Urinary bladder (tissue), 4 donors: ENCODE data around the gene CCL21. TPM values are rescaled to one million over a fixed set of nuclear protein-coding genes. Genes with fewer than 3 reads are reported as not detected.

Experiments used
- DNase-seq: peaks from one replicate; pipeline ENCODE4 v3.0.0-alpha.2; 2015; ENCODE audit errors: extremely low spot score
- H3K27ac ChIP-seq: one replicate; pipeline ENCODE4 v1.5.1; 2013; ENCODE audit warnings: low read depth, mild to moderate bottlenecking, moderate library complexity
- H3K36me3 ChIP-seq: one replicate; pipeline ENCODE4 v1.6.1; 2013; ENCODE audit warnings: mild to moderate bottlenecking, moderate library complexity; ENCODE audit not compliant: insufficient read depth
- H3K4me1 ChIP-seq: one replicate; pipeline ENCODE4 v1.6.1; 2013; ENCODE audit warnings: mild to moderate bottlenecking, moderate library complexity; ENCODE audit not compliant: insufficient read depth
- H3K4me3 ChIP-seq: one replicate; pipeline ENCODE4 v1.5.1; 2013; ENCODE audit warnings: low read depth, low read length
- WGBS: extraction: QIAGEN DNeasy Blood & Tissue Kit; methylation state at CpG from one replicate; pipeline ENCODE4 v1.1.7; 2013; 5-methylcytosine and 5-hydroxymethylcytosine counted together
- polyA plus RNA-seq: library from polyadenylated mRNA; stranded (reverse); fragments of 200-250 nt; gene quantifications from one replicate; pipeline ENCODE4 v1.2.3, GENCODE V29; 2013
- total RNA-seq: library from RNA; depleted of rRNA; stranded (reverse); fragments of >200 nt; gene quantifications from one replicate; pipeline ENCODE4 v1.2.3, GENCODE V29; 2014
- donor health status: healthy with polysubstance abuse.
- donor health status: healthy.

CCL21 gene
- total and polyA plus RNA-seq, 2 donors: 35.7 to 60.4 TPM

DNA sequence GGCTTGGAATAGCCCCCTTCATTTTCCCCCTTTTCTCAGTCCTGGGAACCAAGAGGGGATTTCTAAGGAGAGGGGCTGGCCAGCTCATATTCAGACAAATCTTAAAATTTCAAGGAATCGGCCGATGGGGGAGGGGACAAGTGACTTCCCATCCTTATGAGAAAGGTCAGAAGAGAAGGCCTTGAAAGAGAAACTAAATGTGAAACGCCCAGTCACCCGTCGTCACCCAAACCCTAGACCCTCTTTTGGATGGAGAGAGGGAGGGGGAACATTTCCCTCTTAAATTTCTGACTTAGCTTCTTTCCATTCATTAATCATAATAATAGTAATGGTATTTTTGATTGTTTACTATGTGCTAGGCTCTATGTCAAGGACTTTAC, 18.0 kb downstream of the CCL21 start:
- no peak for DNase-seq
- WGBS: 92% methylated on average over 5 of the region's 5 CpGs
- no peak overlapping the region for H3K27ac ChIP-seq
- no peak overlapping the region for H3K4me3 ChIP-seq
- no peaks in the 10 kb centered on the region for H3K4me1 ChIP-seq
- no peaks in the 10 kb centered on the region for H3K36me3 ChIP-seq

DNA sequence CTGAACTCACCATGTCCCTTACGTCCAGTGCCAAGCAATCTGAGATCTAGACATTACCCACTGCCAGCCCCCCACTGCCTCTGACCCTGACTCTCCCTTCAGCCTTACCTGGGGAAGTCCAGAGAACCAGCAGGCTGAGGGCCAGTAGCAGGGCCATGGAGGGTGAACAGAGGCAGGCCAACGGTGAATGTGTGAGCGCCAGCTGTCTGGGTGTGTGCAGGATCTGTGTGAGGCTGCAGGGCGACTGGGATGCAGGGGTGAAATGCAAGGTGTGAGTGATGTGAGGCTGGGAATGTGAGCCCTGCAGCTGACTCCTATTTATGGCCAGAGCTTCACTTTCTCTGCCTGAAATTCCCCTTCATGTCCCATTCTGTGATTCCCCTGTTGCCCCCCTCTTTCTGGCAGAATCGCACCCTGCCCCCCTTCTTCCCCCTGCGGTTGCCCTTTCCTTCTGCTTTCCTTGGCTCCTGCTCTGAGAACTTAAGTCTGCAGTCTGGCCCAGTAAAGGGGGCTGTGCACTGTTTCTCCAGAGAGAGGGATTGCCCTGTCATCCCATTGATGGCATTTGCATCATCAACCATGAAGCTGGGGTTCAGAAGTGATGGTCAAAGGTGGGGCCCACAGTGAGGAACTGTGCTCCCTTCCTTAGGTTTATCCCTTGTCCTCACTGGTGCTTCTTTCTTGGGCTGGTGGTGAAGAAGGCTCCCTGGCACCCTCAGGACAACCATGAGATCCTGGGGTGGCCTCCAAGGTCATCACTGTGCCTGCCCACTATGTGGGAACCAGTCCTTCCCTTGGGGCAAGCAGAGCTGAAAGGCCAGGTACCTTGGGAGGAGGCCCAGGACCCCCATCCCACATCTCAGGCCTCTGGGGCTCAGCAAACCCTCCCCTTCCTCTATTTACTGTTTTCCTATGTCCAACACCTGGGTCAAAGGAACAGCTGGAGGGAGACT, 18.7 kb downstream of the CCL21 start, which contains the start of gene CCL19:
TSS of gene CCL19 (minus strand) at position 294 of the 953 bp plus-strand sequence. CDS start at position 157, 137 bp downstream.
- DNase-seq: no peak
- no peak within 1 kb of the TSS for H3K4me3 ChIP-seq
- WGBS: 57% methylated on average over 6 of the region's 6 CpGs

DNA sequence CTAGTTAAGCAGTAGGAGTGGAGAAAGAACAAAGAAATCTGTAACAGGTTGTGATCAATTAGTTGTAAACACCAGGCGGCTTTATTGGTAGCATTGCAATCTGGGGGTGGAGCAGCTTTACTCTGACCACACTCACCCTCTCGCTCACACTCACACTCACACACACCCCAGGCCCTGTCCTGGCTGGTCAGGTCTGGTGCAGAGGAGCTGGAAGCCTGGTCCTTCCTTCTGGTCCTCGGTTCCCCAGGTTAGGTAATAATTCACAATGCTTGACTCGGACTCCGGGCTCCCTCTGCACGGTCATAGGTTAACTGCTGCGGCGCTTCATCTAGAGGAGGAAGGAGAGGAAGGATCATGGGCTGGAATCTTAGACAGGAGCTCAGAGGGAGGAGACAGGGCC, 20.4 kb downstream of the CCL21 start:
- no peaks in the 10 kb centered on the region for H3K4me1 ChIP-seq

More for the DNA sequence above, 18.7 kb downstream of the CCL21 start, which contains the start of gene CCL19:
- Histone ChIP-seq H3K4me1 (no peaks in the 10 kb centered on the region), H3K27ac (no peak within 1 kb of the TSS), H3K36me3 (no peaks in the 10 kb centered on the region)

DNA sequence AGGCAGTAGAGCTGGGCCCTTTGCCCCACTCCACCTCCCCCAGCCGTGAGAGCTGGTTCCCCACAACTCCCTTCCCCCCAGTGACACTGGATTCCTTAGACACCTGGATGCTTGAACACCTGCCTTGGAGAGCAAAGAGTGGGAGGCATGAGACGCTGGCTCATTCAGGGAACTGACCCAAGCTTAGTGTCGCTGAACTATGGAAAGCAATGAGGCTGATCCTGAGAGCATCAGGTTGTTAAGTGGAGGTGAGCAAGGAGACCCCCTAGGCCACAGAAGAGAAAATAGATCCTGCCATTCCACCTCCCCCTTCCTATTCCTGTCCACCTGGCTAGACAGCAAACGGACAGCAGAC, 20.8 kb downstream of the CCL21 start:
- Histone ChIP-seq H3K36me3 (no peaks in the 10 kb centered on the region), H3K4me1 (no peaks in the 10 kb centered on the region), H3K27ac (no peak overlapping the region), H3K4me3 (no peak overlapping the region)
- no peak for DNase-seq
- 76% methylated on average over 4 of the region's 4 CpGs for WGBS

More for the DNA sequence above, 20.4 kb downstream of the CCL21 start:
- Histone ChIP-seq H3K36me3 (no peaks in the 10 kb centered on the region), H3K4me3 (no peak overlapping the region), H3K27ac (no peak overlapping the region)
- WGBS: 70% methylated on average over 8 of the region's 8 CpGs
- no peak for DNase-seq

DNA sequence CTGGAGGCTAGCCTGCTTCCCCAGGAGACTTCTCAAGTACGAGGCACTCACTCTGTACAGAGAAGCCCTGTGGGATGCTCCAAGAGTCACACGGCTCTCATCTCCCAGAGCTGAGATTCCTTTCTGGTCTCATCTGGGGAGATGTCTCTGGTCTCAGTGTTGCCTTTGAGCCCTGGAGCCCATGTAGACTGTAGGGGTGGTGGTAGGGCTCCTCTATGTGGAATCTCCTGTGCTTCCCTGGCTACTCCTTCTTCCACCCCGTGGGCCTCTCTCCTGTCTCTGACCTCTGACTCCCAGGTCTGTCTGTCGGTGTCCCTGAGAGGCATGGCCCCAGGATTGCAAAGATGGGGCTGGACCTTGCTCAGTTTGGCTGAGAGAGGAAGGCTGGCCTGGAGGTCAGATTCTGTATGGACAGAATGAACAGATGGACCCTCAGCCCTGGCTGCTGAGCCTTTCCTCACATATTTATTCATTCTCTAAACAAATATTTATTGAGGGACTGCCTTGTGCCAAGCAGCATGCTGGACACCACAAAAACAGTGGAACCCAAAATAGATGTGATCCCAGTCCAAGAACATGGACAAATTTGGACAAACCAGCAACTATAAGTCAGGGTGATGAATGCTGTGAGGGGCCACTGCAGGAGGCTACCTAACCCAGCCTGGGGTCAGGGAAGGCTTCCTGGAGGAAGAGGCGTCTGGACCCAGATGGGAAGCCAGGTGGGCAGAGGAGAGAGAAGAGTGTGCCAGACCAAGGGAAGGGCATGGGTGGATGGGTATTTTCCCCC, 21.4 kb downstream of the CCL21 start:
- Histone ChIP-seq H3K27ac (no peak overlapping the region), H3K36me3 (no peaks in the 10 kb centered on the region), H3K4me1 (no peaks in the 10 kb centered on the region), H3K4me3 (no peak overlapping the region)
- WGBS: 61% methylated on average over 5 of the region's 5 CpGs
- DNase-seq: no peak

DNA sequence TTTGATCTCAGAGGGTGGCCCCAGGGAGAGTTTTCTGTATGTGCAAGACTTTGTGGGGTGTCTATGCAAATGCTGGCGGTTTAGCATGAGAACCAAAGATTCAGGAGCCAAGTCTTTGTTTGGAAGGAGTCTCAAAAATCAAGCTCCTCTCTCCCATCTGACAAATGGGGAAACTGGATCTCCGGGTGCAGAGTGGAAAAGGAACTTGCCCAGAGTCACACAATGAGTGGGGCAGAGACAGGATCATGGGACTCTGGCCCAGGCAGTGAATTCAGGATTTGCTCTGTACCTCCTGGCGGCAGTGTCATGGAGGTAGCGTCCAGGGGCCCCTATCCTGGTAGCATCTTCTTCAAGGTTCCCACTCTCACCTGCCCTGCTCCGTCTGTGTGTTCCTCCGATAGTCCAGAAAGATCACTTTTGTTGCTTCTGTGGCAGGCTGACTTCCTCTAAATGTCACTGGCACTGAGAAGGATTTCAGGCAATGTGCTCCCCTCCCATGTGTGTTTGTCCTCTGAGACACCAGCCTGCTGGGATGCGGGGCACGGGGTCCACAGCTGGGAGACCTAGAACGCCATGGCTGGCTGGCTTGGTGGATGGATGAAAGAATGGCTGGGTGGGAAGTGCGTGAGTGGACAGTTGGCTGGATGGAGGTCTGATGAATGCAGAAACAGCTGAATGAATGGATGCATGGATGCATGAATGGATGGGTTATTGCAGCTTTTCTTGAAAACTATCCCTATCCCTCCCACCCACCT, 22.5 kb downstream of the CCL21 start:
- Histone ChIP-seq H3K4me3 (no peak overlapping the region), H3K4me1 (no peaks in the 10 kb centered on the region), H3K27ac (no peak overlapping the region), H3K36me3 (no peaks in the 10 kb centered on the region)
- WGBS: 81% methylated on average over 10 of the region's 10 CpGs
- no peak for DNase-seq

DNA sequence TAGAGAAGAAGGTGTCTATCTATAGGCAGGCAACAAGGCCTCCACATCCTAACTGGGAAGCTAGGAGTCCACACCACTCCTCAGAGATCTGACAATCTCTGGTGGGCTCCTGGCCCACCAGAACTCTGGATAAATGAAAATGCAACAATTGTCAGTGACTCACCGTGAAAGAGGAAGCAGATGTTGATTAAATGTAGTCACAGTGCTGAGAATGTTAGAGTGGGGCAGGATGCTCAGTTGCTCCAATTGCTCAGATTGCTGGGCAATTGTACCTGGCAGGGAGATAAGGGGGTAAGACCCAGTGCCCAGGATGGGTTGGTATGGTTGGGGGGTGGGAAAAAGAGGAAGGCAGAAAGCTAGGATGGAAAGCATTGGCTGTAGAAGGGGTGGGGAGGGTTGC, 23.2 kb downstream of the CCL21 start:
- no peak for DNase-seq
- Histone ChIP-seq H3K36me3 (no peaks in the 10 kb centered on the region), H3K4me3 (no peak overlapping the region), H3K27ac (no peak overlapping the region), H3K4me1 (no peaks in the 10 kb centered on the region)
- 44% methylated on average over 1 of the region's 1 CpG for WGBS

DNA sequence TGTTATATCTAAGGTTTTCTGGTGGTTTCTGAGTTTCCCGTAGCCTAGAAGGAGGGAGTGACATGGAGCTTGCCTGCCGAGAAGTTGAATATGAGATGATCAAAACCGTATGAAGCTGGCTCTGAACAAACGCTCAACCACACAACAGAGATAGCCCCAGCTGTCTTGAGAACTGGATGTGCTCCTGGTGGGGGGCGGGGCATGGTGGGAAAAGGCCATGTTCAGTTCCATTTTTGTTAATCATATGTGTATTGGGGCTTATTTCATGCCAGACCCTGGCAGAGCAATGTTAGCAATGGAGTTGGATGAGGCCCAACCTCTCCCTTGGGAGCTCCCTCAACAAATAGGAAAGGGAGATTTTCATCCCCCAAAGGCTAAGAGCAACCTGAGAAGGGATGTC, 23.7 kb downstream of the CCL21 start:
- 79% methylated on average over 5 of the region's 5 CpGs for WGBS
- H3K27ac ChIP-seq: no peak overlapping the region

DNA sequence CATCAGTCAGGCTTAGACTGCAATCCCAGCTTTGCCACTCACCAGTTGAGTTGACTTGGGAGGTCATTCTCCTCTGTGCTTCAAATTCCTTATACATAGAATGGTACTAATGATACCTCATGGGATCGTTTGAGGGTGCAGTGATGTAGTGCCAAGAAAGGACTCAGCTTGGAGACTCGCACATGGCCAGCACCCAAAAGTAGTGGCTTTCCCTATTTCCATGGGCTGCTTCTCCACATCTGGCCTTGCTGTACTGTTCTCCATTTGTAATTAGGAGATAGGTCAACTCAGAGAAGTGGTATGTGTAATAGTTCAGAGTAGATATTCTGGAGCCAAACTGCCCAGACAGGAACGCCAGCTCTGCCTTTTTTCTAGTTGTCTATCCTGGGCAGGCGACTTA, 24.3 kb downstream of the CCL21 start:
- Histone ChIP-seq H3K27ac (no peak overlapping the region), H3K36me3 (no peaks in the 10 kb centered on the region)
- 72% methylated on average over 4 of the region's 4 CpGs for WGBS

More for the DNA sequence above, 23.7 kb downstream of the CCL21 start:
- no peak for DNase-seq
- Histone ChIP-seq H3K36me3 (no peaks in the 10 kb centered on the region), H3K4me1 (no peaks in the 10 kb centered on the region), H3K4me3 (no peak overlapping the region)

DNA sequence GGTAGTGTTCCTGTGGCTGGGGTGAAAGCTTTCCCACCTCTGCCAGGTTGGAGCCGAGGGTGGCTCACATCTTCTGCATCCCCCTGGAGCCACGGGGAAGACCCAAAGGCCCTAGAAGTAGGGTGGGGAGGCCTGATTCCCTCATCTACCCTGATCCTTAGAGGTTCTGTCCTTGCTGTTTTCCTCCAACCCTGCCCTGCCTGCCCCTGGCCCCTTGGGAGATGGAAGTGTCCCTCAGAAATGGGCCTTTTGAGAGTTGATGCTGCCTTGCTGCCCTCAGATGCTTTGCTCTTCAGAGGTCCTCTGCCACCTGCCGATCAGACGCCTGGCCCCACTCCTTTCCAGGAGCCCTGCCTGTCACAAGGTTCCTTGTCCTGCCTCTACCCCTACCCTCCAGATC, 25.1 kb downstream of the CCL21 start:
- DNase-seq: no peak
- no peaks in the 10 kb centered on the region for H3K4me1 ChIP-seq
- H3K36me3 ChIP-seq: no peaks in the 10 kb centered on the region
- H3K4me3 ChIP-seq: no peak overlapping the region
- WGBS: 97% methylated on average over 4 of the region's 4 CpGs
- no peak overlapping the region for H3K27ac ChIP-seq

More for the DNA sequence above, 24.3 kb downstream of the CCL21 start:
- DNase-seq: no peak
- no peak overlapping the region for H3K4me3 ChIP-seq
- H3K4me1 ChIP-seq: no peaks in the 10 kb centered on the region

DNA sequence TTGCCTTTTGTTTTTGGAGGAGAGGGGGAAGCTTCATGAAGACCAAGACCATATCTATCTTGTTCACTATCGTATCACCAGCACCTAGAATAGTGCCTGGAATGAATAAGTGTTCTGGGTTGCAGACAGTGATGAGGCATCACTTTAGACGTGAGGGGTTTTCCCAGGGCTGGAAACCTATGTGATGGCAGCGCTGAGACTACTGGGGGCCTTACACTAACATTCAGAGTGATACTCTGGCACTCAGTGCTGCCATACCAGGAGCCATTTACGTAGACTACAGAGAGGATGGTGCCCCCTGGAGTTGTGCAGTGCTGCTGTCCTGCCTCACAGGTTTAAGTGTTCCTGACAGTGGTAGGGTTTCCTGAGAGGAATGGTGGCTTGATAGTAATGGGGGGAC, 25.8 kb downstream of the CCL21 start:
- no peak for DNase-seq
- no peaks in the 10 kb centered on the region for H3K36me3 ChIP-seq
- H3K4me3 ChIP-seq: no peak overlapping the region
- H3K4me1 ChIP-seq: no peaks in the 10 kb centered on the region
- no peak overlapping the region for H3K27ac ChIP-seq
- WGBS: 90% methylated on average over 4 of the region's 4 CpGs

DNA sequence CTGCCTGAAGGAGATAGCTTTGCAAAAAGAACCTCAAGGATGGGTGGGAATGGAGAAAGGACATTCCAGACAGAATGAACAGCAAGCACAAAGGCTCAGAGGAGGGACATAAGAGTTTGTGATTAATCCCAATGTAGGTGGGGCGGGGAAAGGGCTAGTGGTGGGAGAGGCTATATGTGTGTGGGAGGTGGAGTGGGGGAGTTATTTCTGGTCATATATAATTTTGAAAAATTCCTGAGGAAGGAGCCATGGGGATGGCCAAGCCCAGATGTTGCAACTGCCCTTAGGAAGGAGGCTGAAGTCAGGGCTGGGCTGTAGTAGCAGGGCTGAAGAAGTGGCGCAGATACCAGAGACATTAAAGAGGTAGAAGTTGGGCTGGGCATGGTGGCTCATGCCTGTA, 34.1 kb downstream of the CCL21 start:
- Histone ChIP-seq H3K36me3 (no peaks in the 10 kb centered on the region), H3K4me3 (no peak overlapping the region), H3K27ac (no peak overlapping the region), H3K4me1 (no peaks in the 10 kb centered on the region)
- WGBS: 100% methylated on average over 2 of the region's 2 CpGs
- DNase-seq: no peak

DNA sequence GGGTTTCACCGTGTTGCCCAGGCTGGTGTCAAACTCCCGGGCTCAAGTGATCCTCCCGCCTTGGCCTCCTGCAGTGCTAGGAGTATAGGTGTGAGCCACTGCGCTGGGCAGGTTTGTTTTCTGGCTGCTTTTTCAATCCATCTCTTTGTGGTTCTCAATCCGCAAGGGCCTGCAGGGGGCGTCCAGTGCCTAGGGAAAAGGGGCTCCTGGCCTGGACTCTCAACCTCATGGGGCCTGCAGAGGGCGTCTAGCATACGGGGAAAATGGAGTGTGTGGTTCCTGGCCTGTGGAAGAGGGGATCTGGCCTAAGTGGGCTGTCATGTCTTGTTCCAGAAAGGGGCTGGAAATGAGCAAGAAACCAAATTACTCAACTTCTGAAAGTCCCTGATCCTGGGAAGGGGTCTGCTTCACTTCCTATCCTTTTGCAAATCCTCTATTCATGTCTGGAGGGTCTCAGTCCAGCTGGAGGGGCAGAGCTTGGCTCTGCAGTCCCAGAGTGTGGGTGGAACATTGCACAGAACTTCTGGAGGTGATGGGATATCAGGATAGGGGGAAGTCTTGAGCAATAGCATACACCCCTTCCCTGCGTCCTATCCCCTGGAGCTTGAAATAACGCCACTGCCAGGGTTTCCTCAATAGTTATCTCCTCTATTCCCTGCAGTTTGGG, 34.8 kb downstream of the CCL21 start:
- 39% methylated on average over 10 of the region's 10 CpGs for WGBS
- Histone ChIP-seq H3K4me3 (no peak overlapping the region), H3K36me3 (no peaks in the 10 kb centered on the region), H3K4me1 (no peaks in the 10 kb centered on the region), H3K27ac (no peak overlapping the region)
- no peak for DNase-seq
